HepG2 (cell line): ENCODE data around the gene TFEB. TPM values are rescaled to one million over a fixed set of nuclear protein-coding genes. Genes with fewer than 3 reads are reported as not detected.

Experiments used
- JARID2 ChIP-seq: sonication (generic); formaldehyde crosslinking; IDR thresholded peaks from 2 replicates; pipeline ENCODE4 v1.8.1; 2023; ENCODE audit warnings: missing genetic modification reagents, inconsistent platforms; ENCODE audit not compliant: insufficient replicate concordance
- KLF11 ChIP-seq: IDR thresholded peaks from 2 replicates; pipeline ENCODE4 v1.6.1; 2016; ENCODE audit warnings: missing compliant biosample characterization
- MAFG ChIP-seq: sonication (generic); formaldehyde crosslinking; IDR thresholded peaks from 2 replicates; pipeline ENCODE4 v1.5.1; 2020; ENCODE audit warnings: mild to moderate bottlenecking, missing genetic modification reagents
- MBD4 ChIP-seq: IDR thresholded peaks from 2 replicates; pipeline ENCODE4 v1.6.1; 2012; ENCODE audit warnings: low read length, inconsistent platforms, borderline replicate concordance
- NCOA1 ChIP-seq: sonication (generic); formaldehyde crosslinking; IDR thresholded peaks from 2 replicates; pipeline ENCODE4 v1.9.0; 2021; ENCODE audit warnings: missing genetic modification reagents
- POLR2AphosphoS5 ChIP-seq: IDR thresholded peaks from 2 replicates; pipeline ENCODE4 v1.6.1; 2012; ENCODE audit warnings: low read depth, low read length
- RCOR2 ChIP-seq: IDR thresholded peaks from 2 replicates; pipeline ENCODE4 v1.6.1; 2016; ENCODE audit warnings: missing biosample characterization, missing genetic modification reagents
- SP2 ChIP-seq: sonication (generic); formaldehyde crosslinking; IDR thresholded peaks from 2 replicates; pipeline ENCODE4 v1.5.1; 2020; ENCODE audit warnings: mild to moderate bottlenecking, missing genetic modification reagents
- TAF15 ChIP-seq: fragments of 200-400 bp; formaldehyde crosslinking; IDR thresholded peaks from one replicate; pipeline ENCODE4 v1.6.1; 2018; ENCODE audit warnings: mild to moderate bottlenecking, low read depth, low read length; ENCODE audit not compliant: poor library complexity, severe bottlenecking
- TCF7 ChIP-seq: sonication (generic); IDR thresholded peaks from 2 replicates; pipeline ENCODE4 v1.6.1; 2016; ENCODE audit warnings: antibody characterized with exemption, low read depth
- ZNF232 ChIP-seq: sonication (generic); formaldehyde crosslinking; IDR thresholded peaks from 2 replicates; pipeline ENCODE4 v1.4.0; 2020; ENCODE audit warnings: missing genetic modification reagents, borderline replicate concordance
- ZNF274 ChIP-seq: sonication (generic); formaldehyde crosslinking; IDR thresholded peaks from 2 replicates; pipeline ENCODE4 v1.5.1; 2020; ENCODE audit warnings: mild to moderate bottlenecking, missing genetic modification reagents
- ZNF331 ChIP-seq: sonication (generic); formaldehyde crosslinking; IDR thresholded peaks from 2 replicates; pipeline ENCODE4 v1.4.0; 2020; ENCODE audit warnings: missing genetic modification reagents
- polyA plus RNA-seq, 8 experiments: library from polyadenylated mRNA; depleted of rRNA in 3 of 8; stranded (reverse) in 7 of 8; unstranded in 1 of 8; fragments of >200 nt; fragmentation: Illumina TruSeq in 4 of 8; extraction: Trizol in 4 of 8; gene quantifications; 2 replicates each; pipeline versions ENCODE4 v1.2.1 to v1.2.3, GENCODE V29; 2011 to 2016; ENCODE audit warnings: low read depth in 4 of 8, missing spikeins in 1 of 8, mixed read lengths in 1 of 8; ENCODE audit not compliant: insufficient read depth in 1 of 8
- total RNA-seq, 5 experiments: library from RNA; depleted of rRNA; stranded (reverse); fragments of >200 nt; fragmentation: Illumina TruSeq; extraction: Trizol; gene quantifications; 2 replicates each; pipeline ENCODE4 v1.2.3, GENCODE V29; 2016; ENCODE audit warnings: low read depth in 1 of 5
- TF ChIP-seq, protein P1 (sequence below): sonication (generic); formaldehyde crosslinking; IDR thresholded peaks from 2 replicates; pipeline ENCODE4 v1.4.0; 2020; ENCODE audit warnings: missing genetic modification reagents
- TF ChIP-seq, protein P2 (sequence below): sonication (generic); formaldehyde crosslinking; IDR thresholded peaks from 2 replicates; pipeline ENCODE4 v1.5.1; 2020; ENCODE audit warnings: mild to moderate bottlenecking, missing genetic modification reagents, borderline replicate concordance
- TF ChIP-seq, protein P3 (sequence below): sonication (generic); formaldehyde crosslinking; IDR thresholded peaks from 2 replicates; pipeline ENCODE4 v1.5.0; 2020; ENCODE audit warnings: missing genetic modification reagents, mild to moderate bottlenecking, borderline replicate concordance
- TF ChIP-seq, protein P4 (sequence below): IDR thresholded peaks from 2 replicates; pipeline ENCODE4 v1.6.1; 2016; ENCODE audit warnings: control low read depth
- TF ChIP-seq, protein P5 (sequence below): IDR thresholded peaks from 2 replicates; pipeline ENCODE4 v1.6.1; 2016; ENCODE audit warnings: mild to moderate bottlenecking, missing biosample characterization, missing genetic modification reagents
- TF ChIP-seq, protein P6 (sequence below): sonication (generic); formaldehyde crosslinking; IDR thresholded peaks from 2 replicates; pipeline ENCODE4 v1.4.0; 2020; ENCODE audit warnings: mild to moderate bottlenecking, missing genetic modification reagents

The TFEB gene
- total and polyA plus RNA-seq, 2 of the 13 experiments (the other 11 are each of a cell fraction or from before 2014, with no cell fraction given): 13.3 to 18.7 TPM

DNA sequence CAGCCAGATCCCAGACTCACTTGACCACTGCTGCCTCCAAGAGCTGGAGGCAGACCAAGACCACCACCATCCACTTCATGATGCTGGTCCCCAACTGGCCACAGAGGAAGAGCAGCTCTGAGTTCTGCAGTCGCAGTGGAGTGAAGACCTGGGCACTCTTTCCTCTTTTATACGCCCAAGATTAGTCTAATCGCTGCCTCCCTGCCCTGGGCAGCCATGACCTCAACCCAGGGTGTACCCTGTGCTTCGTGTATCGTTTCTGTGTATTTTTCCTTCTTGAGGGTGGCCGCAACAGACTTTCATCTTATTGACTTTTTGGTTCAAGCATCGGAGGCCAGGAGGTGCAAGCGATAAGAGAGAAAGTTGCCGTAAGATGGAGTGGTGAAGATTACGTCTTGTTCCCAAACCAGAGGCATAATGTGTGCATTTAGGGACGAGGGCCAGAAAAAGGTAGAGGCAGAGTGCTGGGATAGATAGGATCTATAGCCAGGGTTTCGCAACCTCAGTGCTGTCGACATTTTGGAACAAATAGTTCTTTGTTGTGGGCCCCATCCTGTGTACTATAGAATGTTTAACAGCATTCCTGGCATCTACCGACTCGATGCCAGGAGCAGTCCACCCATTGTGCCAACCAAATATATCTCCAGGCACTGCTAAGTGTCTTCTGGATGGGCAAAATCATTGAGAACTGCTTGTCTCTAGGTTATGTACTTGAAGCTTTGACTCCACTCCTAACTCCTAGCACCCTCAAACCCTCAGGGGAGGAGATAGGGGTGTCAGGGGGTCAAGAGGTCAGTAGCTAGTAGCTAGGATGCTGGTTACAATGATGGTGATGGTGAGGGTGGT lies 12.1 kb upstream of the TFEB start, which contains the start of gene PGC (continued):
- TF ChIP-seq, protein P1, sequence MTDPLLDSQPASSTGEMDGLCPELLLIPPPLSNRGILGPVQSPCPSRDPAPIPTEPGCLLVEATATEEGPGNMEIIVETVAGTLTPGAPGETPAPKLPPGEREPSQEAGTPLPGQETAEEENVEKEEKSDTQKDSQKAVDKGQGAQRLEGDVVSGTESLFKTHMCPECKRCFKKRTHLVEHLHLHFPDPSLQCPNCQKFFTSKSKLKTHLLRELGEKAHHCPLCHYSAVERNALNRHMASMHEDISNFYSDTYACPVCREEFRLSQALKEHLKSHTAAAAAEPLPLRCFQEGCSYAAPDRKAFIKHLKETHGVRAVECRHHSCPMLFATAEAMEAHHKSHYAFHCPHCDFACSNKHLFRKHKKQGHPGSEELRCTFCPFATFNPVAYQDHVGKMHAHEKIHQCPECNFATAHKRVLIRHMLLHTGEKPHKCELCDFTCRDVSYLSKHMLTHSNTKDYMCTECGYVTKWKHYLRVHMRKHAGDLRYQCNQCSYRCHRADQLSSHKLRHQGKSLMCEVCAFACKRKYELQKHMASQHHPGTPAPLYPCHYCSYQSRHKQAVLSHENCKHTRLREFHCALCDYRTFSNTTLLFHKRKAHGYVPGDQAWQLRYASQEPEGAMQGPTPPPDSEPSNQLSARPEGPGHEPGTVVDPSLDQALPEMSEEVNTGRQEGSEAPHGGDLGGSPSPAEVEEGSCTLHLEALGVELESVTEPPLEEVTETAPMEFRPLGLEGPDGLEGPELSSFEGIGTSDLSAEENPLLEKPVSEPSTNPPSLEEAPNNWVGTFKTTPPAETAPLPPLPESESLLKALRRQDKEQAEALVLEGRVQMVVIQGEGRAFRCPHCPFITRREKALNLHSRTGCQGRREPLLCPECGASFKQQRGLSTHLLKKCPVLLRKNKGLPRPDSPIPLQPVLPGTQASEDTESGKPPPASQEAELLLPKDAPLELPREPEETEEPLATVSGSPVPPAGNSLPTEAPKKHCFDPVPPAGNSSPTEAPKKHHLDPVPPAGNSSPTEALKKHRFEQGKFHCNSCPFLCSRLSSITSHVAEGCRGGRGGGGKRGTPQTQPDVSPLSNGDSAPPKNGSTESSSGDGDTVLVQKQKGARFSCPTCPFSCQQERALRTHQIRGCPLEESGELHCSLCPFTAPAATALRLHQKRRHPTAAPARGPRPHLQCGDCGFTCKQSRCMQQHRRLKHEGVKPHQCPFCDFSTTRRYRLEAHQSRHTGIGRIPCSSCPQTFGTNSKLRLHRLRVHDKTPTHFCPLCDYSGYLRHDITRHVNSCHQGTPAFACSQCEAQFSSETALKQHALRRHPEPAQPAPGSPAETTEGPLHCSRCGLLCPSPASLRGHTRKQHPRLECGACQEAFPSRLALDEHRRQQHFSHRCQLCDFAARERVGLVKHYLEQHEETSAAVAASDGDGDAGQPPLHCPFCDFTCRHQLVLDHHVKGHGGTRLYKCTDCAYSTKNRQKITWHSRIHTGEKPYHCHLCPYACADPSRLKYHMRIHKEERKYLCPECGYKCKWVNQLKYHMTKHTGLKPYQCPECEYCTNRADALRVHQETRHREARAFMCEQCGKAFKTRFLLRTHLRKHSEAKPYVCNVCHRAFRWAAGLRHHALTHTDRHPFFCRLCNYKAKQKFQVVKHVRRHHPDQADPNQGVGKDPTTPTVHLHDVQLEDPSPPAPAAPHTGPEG: peak; percentile 81; the same call in 1 of the 2 replicates
- TF ChIP-seq SP2 (CRISPR knock-in tag): no peak
- peak; percentile 48; the same call in 1 of the 2 replicates for TF ChIP-seq ZNF274 (CRISPR knock-in tag)
- TF ChIP-seq ZNF331: peak; percentile 85
- peak; percentile 87; the same call in 1 of the 2 replicates for TF ChIP-seq RCOR2 (CRISPR knock-in tag)
- TF ChIP-seq, protein P2, sequence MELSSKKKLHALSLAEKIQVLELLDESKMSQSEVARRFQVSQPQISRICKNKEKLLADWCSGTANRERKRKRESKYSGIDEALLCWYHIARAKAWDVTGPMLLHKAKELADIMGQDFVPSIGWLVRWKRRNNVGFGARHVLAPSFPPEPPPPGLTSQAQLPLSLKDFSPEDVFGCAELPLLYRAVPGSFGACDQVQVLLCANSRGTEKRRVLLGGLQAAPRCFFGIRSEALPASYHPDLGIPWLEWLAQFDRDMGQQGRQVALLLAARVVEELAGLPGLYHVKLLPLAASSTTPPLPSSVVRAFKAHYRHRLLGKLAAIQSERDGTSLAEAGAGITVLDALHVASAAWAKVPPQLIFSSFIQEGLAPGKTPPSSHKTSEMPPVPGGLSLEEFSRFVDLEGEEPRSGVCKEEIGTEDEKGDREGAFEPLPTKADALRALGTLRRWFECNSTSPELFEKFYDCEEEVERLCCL (CRISPR knock-in tag): no peak
- TF ChIP-seq ZNF232 (CRISPR knock-in tag): peak; percentile 63; the same call in 1 of the 2 replicates
- no peak for TF ChIP-seq TAF15
- TF ChIP-seq POLR2AphosphoS5: peak; percentile 62; the same call in 1 of the 2 replicates
- TF ChIP-seq TCF7: peak; percentile 96
- TF ChIP-seq KLF11: no peak
- TF ChIP-seq, protein P3, sequence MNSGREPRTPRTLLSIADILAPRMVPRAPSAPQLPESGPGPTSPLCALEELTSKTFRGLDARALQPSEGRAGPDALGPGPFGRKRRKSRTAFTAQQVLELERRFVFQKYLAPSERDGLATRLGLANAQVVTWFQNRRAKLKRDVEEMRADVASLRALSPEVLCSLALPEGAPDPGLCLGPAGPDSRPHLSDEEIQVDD (CRISPR knock-in tag): no peak
- no peak for TF ChIP-seq MAFG (CRISPR knock-in tag)
- TF ChIP-seq NCOA1: no peak; the same call in 1 of the 2 replicates
- TF ChIP-seq JARID2 (CRISPR knock-in tag): no peak
- TF ChIP-seq MBD4: no peak
- TF ChIP-seq, protein P4, sequence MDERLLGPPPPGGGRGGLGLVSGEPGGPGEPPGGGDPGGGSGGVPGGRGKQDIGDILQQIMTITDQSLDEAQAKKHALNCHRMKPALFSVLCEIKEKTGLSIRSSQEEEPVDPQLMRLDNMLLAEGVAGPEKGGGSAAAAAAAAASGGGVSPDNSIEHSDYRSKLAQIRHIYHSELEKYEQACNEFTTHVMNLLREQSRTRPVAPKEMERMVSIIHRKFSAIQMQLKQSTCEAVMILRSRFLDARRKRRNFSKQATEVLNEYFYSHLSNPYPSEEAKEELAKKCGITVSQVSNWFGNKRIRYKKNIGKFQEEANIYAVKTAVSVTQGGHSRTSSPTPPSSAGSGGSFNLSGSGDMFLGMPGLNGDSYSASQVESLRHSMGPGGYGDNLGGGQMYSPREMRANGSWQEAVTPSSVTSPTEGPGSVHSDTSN (CRISPR knock-in tag): no peak
- TF ChIP-seq, protein P5, sequence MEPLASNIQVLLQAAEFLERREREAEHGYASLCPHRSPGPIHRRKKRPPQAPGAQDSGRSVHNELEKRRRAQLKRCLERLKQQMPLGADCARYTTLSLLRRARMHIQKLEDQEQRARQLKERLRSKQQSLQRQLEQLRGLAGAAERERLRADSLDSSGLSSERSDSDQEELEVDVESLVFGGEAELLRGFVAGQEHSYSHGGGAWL (CRISPR knock-in tag): no peak; the same call in 1 of the 2 replicates
- TF ChIP-seq, protein P6, sequence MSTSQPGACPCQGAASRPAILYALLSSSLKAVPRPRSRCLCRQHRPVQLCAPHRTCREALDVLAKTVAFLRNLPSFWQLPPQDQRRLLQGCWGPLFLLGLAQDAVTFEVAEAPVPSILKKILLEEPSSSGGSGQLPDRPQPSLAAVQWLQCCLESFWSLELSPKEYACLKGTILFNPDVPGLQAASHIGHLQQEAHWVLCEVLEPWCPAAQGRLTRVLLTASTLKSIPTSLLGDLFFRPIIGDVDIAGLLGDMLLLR (CRISPR knock-in tag): peak; percentile 18; the same call in 1 of the 2 replicates
